GM12878 (cell line): ENCODE results near the gene LRRC75A. TPM values are rescaled to one million over a fixed set of nuclear protein-coding genes. Genes with fewer than 3 reads are reported as not detected.

Experiments used
- ATAC-seq: fragments of 200-7000 bp; cut with Tn5 transposase; 3 replicates; pipeline ENCODE4 v1.9.1; 2020; ENCODE audit warnings: mild to moderate bottlenecking, moderate library complexity
- BruUV-seq: library from RNA; stranded (reverse); fragments of 400-500 nt; replicated peaks from 2 replicates; lab custom pipeline; 2021; lab: Mats Ljungman, UMichigan
- CTCF ChIA-PET: fragments of 300-600 bp; sonication (Branson Sonifier 250); formaldehyde crosslinking; extraction: SDS; loops from one replicate; lab custom pipeline; 2021; ENCODE audit warnings: inconsistent platforms; lab: Yijun Ruan, JAX
- POLR2A ChIA-PET: fragments of 350-600 bp; formaldehyde crosslinking; extraction: SDS; loops from one replicate; lab custom pipeline; 2021; ENCODE audit warnings: inconsistent platforms; lab: Charles Lee
- RAD21 ChIA-PET: fragments of 300-600 bp; sonication (Branson Sonifier 250); formaldehyde crosslinking; loops from one replicate; lab custom pipeline; 2023; ENCODE audit warnings: antibody characterized with exemption; ENCODE audit not compliant: unreplicated experiment; lab: Charles Lee
- SMC1A ChIA-PET: fragments of 300-600 bp; sonication (Branson Sonifier 250); formaldehyde crosslinking; loops from one replicate; lab custom pipeline; 2023; ENCODE audit not compliant: unreplicated experiment, uncharacterized antibody; lab: Charles Lee
- DNase-seq: peaks from one replicate; pipeline ENCODE4 v3.0.0-alpha.2; 2011; ENCODE audit warnings: low read depth, low spot score
- FAIRE-seq: peaks from 3 replicates; lab custom pipeline; 2011; peaks lifted over from hg19 to GRCh38; lab: Jason Lieb, UNC
- H2AFZ ChIP-seq: 2 replicates; pipeline ENCODE4 v1.6.0; 2011; ENCODE audit warnings: low read depth, low read length, control low read depth; ENCODE audit not compliant: control insufficient read depth
- H3K27ac ChIP-seq: 2 replicates; pipeline ENCODE4 v1.5.1; 2011; ENCODE audit warnings: control low read depth; ENCODE audit not compliant: control insufficient read depth, insufficient read depth
- H3K27me3 ChIP-seq, 2 experiments: replicated peaks in 1 of 2; 2 replicates each; pipeline versions ENCODE4 v1.6.0 to v1.6.1; 2011; ENCODE audit warnings: low read length in 1 of 2; ENCODE audit not compliant: control insufficient read depth in 2 of 2, insufficient read depth in 2 of 2
- H3K36me3 ChIP-seq, 2 experiments: 2 replicates each; pipeline ENCODE4 v1.5.1; 2011; ENCODE audit warnings: low read length in 1 of 2; ENCODE audit not compliant: control insufficient read depth in 2 of 2, insufficient read depth in 2 of 2
- H3K4me1 ChIP-seq: 2 replicates; pipeline ENCODE4 v1.6.1; 2011; ENCODE audit warnings: mild to moderate bottlenecking, low read length, moderate library complexity, mixed read lengths; ENCODE audit not compliant: control insufficient read depth, insufficient read depth
- H3K4me2 ChIP-seq: 2 replicates; pipeline ENCODE4 v1.6.0; 2011; ENCODE audit warnings: control low read depth; ENCODE audit not compliant: control insufficient read depth, insufficient read depth
- H3K4me3 ChIP-seq: fragments of 200-600 bp; sonication (generic); 2 replicates; pipeline ENCODE4 v1.5.1; 2016
- H3K79me2 ChIP-seq: 2 replicates; pipeline ENCODE4 v1.6.0; 2011; ENCODE audit warnings: low read length; ENCODE audit not compliant: control insufficient read depth, insufficient read depth
- H3K9ac ChIP-seq: 2 replicates; pipeline ENCODE4 v1.8.0; 2011; ENCODE audit warnings: low read length, control low read depth, mixed read lengths; ENCODE audit not compliant: control insufficient read depth, insufficient read depth
- H3K9me3 ChIP-seq: replicated peaks from 3 replicates; pipeline ENCODE4 v1.5.1; 2011; ENCODE audit warnings: mild to moderate bottlenecking, low read length; ENCODE audit not compliant: control insufficient read depth, insufficient read depth
- H4K20me1 ChIP-seq: 2 replicates; pipeline ENCODE4 v1.6.0; 2011; ENCODE audit not compliant: control insufficient read depth, insufficient read depth
- CBFB ChIP-seq: IDR thresholded peaks from 2 replicates; pipeline ENCODE4 v1.6.1; 2016; ENCODE audit warnings: antibody characterized with exemption, low read depth
- EED ChIP-seq: sonication (generic); IDR thresholded peaks from 2 replicates; pipeline ENCODE4 v1.6.1; 2016; ENCODE audit warnings: antibody characterized with exemption, low read depth
- HCFC1 ChIP-seq: fragments of 150-350 bp; IDR thresholded peaks from 2 replicates; pipeline ENCODE4 v1.6.1; 2014; ENCODE audit warnings: low read length
- IKZF1 ChIP-seq: fragments of 450-650 bp; conservative IDR thresholded peaks from 2 replicates; pipeline ENCODE4 v1.6.1; 2017; ENCODE audit warnings: antibody characterized with exemption, mild to moderate bottlenecking
- IRF4 ChIP-seq: IDR thresholded peaks from 2 replicates; pipeline ENCODE4 v1.6.1; 2011; ENCODE audit warnings: low read depth, low read length
- POLR2AphosphoS2 ChIP-seq: IDR thresholded peaks from 2 replicates; pipeline ENCODE4 v1.6.1; 2011; ENCODE audit warnings: low read depth, mild to moderate bottlenecking, low read length, improper control_type of control experiment, moderate library complexity
- SIN3A ChIP-seq: IDR thresholded peaks from 2 replicates; pipeline ENCODE4 v1.6.1; 2012; ENCODE audit warnings: low read depth, low read length, improper control_type of control experiment
- SIX5 ChIP-seq: IDR thresholded peaks from 2 replicates; pipeline ENCODE4 v1.6.1; 2011; ENCODE audit warnings: mild to moderate bottlenecking, low read depth, low read length, moderate library complexity; ENCODE audit not compliant: severe bottlenecking
- SMAD1 ChIP-seq: fragments of 450-650 bp; IDR thresholded peaks from 2 replicates; pipeline ENCODE4 v1.6.1; 2018; ENCODE audit warnings: mild to moderate bottlenecking, low read depth; ENCODE audit not compliant: partially characterized antibody
- STAT1 ChIP-seq: fragments of 450-650 bp; conservative IDR thresholded peaks from 2 replicates; pipeline ENCODE4 v1.6.1; 2014; ENCODE audit warnings: antibody characterized with exemption, mild to moderate bottlenecking
- TCF7 ChIP-seq: IDR thresholded peaks from 2 replicates; pipeline ENCODE4 v1.6.1; 2014; ENCODE audit warnings: antibody characterized with exemption, borderline replicate concordance
- ZNF592 ChIP-seq: fragments of 450-650 bp; IDR thresholded peaks from 2 replicates; pipeline ENCODE4 v1.6.1; 2017; ENCODE audit warnings: mild to moderate bottlenecking, moderate library complexity
- ZSCAN29 ChIP-seq: fragments of 450-650 bp; IDR thresholded peaks from 2 replicates; pipeline ENCODE4 v1.6.1; 2017; ENCODE audit warnings: mild to moderate bottlenecking, moderate library complexity
- ZZZ3 ChIP-seq: IDR thresholded peaks from 2 replicates; pipeline ENCODE4 v1.6.1; 2011; ENCODE audit warnings: low read depth; ENCODE audit not compliant: control insufficient read depth, insufficient read length
- WGBS: methylation state at CpG from one replicate; pipeline ENCODE4 v1.1.6; 2016; ENCODE audit warnings: low lambda C conversion rate; ENCODE audit not compliant: insufficient replicate concordance, insufficient coverage; ENCODE audit errors: missing lambda C conversion rate; 5-methylcytosine and 5-hydroxymethylcytosine counted together
- in situ Hi-C: fragments of 300-500 bp; cut with MboI; formaldehyde crosslinking; loops from 9 replicates; pipeline ENCODE4 v1.14.3; 2018; ENCODE audit warnings: mixed read lengths
- intact Hi-C: fragments of 100-400 bp; cut with micrococcal nuclease; formaldehyde crosslinking; loops from one replicate; pipeline ENCODE4 v1.14.2; 2022; ENCODE audit not compliant: unreplicated experiment
- polyA plus RNA-seq, 11 experiments: library from polyadenylated mRNA; depleted of rRNA in 4 of 11; unstranded in 6 of 11; stranded (reverse) in 5 of 11; fragments of >200 nt; fragmentation: Nextera tagmentation in 4 of 11; fragmentation: Illumina TruSeq in 1 of 11; extraction: Ambion mirVana in 4 of 11; extraction: Trizol in 1 of 11; gene quantifications; 1 replicate in 1 of 11; 2 replicates in 10 of 11; pipeline versions ENCODE4 v1.2.1 to v1.2.3, GENCODE V29; 2011 to 2016; ENCODE audit warnings: inconsistent platforms in 2 of 11, missing spikeins in 2 of 11, low read depth in 1 of 11
- total RNA-seq, 4 experiments: library from RNA; depleted of rRNA in 3 of 4; stranded (reverse); fragments of >200 nt in 3 of 4; fragmentation: Illumina TruSeq in 1 of 4; extraction: Trizol in 1 of 4; gene quantifications; 2 replicates each; pipeline versions ENCODE4 v1.2.1 to v1.2.3, GENCODE V29; 2013 to 2021

The LRRC75A gene
- total and polyA plus RNA-seq, 10 of the 15 experiments (the other 5 are each of a cell fraction or from before 2014, with no cell fraction given), result 0.01 to 1.3 (median 0.09) TPM; not detected in 2

GRCh38 chr17:16474012-16474725 lies 17.8 kb downstream of the LRRC75A start:
- H3K27me3 ChIP-seq, result no peaks in the 10 kb centered on the region
- no TSS peak for BruUV-seq
- H3K4me1 ChIP-seq, result no peaks in the 10 kb centered on the region
- in situ Hi-C loops, result no loop called here
- FAIRE-seq (no peak), ATAC-seq (no peak)
- H3K27ac ChIP-seq, result no peak overlapping the region
- no peaks in the 10 kb centered on the region for H3K79me2 ChIP-seq
- no peak overlapping the region for H3K4me2 ChIP-seq
- no peaks in the 10 kb centered on the region for H3K9me3 ChIP-seq
- no peak for TF ChIP-seq SMAD1
- no peak for TF ChIP-seq CBFB
- no peak for TF ChIP-seq STAT1
- TF ChIP-seq IKZF1, result no peak
- TF ChIP-seq POLR2AphosphoS2, result no peak
- TF ChIP-seq SIN3A, result no peak
- no peak for TF ChIP-seq SIX5
- TF ChIP-seq ZZZ3, result no peak
- TF ChIP-seq EED, result no peak
- no peak for TF ChIP-seq ZSCAN29
- no peak for TF ChIP-seq TCF7
- no peak for TF ChIP-seq HCFC1
- TF ChIP-seq ZNF592, result no peak
- TF ChIP-seq IRF4, result no peak
- TF ChIP-seq, all 136 proteins: peak for 0
- ChIA-PET SMC1A (no interaction called here), POLR2A (no interaction called here), CTCF (interaction anchor here (2.0 kb wide), 1 partner anchor 111 kb away, joined by 5 read pairs; no protein-coding TSS in a partner anchor), RAD21 (no interaction called here)
- H4K20me1 ChIP-seq, result no peaks in the 10 kb centered on the region
- intact Hi-C loops, result no loop called here
- H2AFZ ChIP-seq, result no peak overlapping the region
- H3K9ac ChIP-seq, result no peak overlapping the region
- DNase-seq, result no peak
- no peak overlapping the region for H3K4me3 ChIP-seq
- WGBS, result 43% methylated on average over 13 of the region's 13 CpGs
- H3K36me3 ChIP-seq, result no peaks in the 10 kb centered on the region
